Limb (tissue), 2 donors: ENCODE data around the gene DMRT3.

Source experiments
- DNase-seq, 2 donors: peaks; one replicate each; pipeline ENCODE4 v3.0.0-alpha.2; 2016; ENCODE audit errors: extremely low spot score in 2 of 2

Gene DMRT3, protein sequence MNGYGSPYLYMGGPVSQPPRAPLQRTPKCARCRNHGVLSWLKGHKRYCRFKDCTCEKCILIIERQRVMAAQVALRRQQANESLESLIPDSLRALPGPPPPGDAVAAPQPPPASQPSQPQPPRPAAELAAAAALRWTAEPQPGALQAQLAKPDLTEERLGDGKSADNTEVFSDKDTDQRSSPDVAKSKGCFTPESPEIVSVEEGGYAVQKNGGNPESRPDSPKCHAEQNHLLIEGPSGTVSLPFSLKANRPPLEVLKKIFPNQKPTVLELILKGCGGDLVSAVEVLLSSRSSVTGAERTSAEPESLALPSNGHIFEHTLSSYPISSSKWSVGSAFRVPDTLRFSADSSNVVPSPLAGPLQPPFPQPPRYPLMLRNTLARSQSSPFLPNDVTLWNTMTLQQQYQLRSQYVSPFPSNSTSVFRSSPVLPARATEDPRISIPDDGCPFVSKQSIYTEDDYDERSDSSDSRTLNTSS

GRCh38 chr9:976258-976942 is at the start of gene DMRT3:
TSS of gene DMRT3 (plus strand) at chr9:976655. CDS start at chr9:977002, 347 bp downstream.
- DNase-seq, result peak in 1 of 2 donors; percentile 65

- DNase-seq, result no peak
Observed at GRCh38 chr9:926976-927375, 49.5 kb upstream of the DMRT3 start.

- DNase-seq, result no peak
Observed at GRCh38 chr9:928363-929042, 48.0 kb upstream of the DMRT3 start.

- no peak for DNase-seq
Observed at GRCh38 chr9:929719-930118, 46.7 kb upstream of the DMRT3 start.

DNA sequence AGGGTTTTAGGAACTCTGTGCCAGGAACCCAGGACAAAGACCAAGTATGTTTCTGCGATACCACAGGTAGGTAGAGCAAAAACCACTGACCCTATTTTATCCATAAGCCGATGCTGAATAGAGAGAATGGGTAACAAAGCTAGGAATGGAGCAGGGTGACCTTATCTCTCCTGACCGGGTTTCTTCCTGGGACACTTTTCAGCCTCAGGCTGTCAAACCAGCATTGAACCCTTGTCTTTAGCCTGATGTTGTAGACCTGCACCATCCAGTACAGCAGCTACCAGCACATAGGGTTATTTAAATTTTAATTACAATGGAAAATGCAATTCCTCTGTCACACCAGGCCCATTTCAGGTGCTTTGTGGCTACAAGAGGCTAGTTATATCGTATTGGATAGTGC is 43.1 kb upstream of the DMRT3 start:
- DNase-seq, result no peak

DNA sequence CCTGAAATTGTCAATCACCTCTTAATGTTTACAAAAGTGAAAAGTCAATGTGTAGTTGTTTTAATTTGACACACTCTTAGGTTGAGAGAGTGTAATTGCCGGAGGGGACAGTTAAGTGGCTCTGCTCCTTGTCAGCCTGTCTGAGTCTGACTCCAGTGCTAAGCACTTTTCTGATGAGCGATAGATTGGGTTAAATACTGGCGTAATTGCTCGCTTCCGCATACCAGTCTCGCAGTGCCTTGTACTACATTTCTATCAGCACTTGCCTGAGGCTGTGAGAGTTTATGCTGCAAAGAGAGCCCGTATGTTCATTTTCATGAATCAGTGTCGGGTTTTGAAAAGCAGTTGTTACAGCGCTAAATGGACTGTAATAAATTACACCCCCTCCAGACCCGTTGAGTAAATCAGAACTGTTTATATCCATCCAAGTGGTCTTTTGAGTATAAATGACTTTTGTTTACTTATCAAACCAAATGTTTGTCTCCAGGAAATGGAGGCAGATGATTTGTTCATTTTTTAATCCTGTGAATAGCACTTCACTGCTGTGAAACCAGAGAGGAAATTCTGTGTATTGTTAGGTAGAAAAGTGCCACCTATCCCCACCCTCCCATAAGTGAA is 41.0 kb upstream of the DMRT3 start:
- peak; percentile 16 to 39 for DNase-seq

- no peak for DNase-seq
Observed at GRCh38 chr9:942805-943580, 33.5 kb upstream of the DMRT3 start.

DNA sequence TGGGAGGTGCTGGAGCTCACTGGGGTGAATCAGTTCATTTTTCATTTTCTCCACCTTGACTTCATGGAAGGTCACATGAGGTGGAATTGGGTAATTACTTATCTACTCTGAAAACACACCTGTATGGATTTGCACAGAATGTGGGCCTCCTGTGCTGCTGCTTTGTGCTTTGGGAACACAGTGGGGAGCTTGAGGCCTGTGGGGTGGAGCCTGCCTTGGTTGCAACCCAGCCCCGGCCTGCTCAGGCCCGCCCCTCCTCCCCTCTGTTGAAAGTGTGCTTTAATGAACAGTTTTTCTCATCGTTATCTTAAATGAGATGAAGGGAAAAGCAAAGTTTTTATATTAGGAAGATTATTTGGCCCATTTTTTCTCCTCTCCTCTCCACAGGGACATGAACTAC is 28.5 kb upstream of the DMRT3 start:
- no peak for DNase-seq

DNA sequence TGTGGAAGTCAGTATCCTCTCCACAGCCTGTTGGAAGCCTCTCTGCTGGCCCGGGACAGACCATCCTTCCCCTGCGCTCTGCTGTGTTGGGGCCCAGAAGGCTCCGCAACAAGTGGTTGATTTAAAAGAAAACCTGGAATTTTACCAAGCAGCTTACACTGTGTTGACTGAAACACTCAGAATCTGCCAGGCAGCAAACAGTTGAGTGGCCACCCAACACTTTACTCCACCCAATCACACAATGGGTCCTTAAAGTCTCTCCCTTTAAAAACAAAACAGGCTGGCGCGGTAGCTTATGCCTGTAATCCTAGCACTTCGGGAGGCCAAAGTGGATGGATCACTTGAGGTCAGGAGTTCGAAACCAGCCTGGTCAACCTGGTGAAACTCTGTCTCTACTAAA is 28.0 kb upstream of the DMRT3 start:
- DNase-seq, result no peak

- DNase-seq, result no peak
Observed at GRCh38 chr9:950139-950538, 26.3 kb upstream of the DMRT3 start.

DNA sequence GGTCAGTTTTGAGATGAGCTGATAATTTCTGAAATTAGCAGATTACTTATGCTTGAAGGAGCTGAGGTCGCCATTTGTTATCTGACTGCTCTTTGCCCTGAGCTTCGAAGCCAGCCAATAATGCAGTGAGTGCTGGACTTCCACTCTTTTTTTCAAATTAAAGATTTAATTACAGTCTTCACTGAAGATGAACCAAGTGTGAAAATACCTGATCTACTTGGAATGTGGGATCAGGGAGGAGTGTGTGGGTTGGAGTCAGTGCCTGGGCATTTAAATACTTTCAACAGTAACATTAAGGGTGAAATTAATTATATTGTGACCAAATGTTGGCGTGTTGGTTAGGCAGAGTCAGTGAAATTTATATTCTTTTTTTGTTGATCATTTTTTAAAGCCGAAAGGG is 23.9 kb upstream of the DMRT3 start:
- DNase-seq, result no peak

DNA sequence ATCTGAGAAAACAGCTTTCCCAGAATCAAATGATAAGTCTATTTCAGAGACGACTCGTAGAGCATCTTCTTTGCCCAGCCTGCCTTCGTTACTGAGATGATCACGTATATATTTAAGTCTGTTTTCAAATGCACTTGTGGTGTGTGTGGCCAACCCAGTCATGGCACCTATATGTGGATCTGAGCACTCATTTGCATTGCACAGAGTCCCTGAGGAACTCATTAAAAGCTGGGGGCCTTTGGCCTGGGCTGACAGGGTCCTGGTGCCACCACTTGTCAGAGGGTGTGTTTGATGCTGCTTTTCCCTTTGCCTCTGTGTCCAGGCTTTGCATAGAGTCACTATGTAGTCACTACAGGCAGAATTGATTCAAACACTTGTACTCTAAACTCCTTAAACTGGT is 17.4 kb upstream of the DMRT3 start:
- DNase-seq, result no peak

GRCh38 chr9:959914-960313 is 16.5 kb upstream of the DMRT3 start:
- no peak for DNase-seq

DNA sequence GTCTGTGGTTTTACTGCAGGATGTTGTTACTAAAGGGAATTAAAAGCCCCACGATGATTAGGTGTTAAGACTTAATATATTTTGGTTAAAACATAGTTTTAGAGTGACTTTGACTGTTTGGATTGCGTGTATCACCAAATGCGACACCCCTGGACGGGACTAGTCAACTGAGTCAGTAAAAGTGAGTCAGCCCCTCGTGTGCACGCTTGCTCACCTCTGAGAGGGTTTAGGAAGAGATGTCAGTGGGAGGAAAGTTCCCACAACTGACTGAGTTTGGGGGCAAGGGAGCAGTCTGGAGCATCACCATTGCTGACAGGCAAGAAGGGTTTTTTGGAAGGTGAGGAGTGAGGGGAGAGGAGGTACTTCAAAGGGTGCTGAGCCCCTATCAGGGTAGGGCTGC is 14.4 kb upstream of the DMRT3 start:
- DNase-seq, result no peak

GRCh38 chr9:965497-965896 is 11.0 kb upstream of the DMRT3 start:
- no peak for DNase-seq

- no peak for DNase-seq
Observed at GRCh38 chr9:966870-967269, 9.6 kb upstream of the DMRT3 start.

DNA sequence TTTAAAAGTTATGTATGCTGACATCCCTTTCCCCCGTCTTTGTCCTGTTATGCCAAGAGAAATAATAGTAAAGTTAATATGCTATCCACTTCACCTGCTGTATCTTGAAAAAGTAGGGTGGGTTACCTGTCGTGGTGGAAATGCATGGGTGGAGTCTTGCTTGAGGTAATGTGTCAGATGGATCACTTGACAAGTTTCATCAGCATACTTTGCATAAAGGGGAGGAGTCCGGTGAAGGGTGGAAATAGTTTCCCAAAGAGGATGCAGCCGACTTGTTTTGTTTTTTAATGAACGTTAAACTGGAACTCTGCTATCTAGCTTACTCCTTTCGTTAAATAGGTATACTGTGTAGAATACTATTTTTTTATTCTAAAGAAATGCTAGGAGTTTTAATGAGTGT is 9.0 kb upstream of the DMRT3 start:
- no peak for DNase-seq

DNA sequence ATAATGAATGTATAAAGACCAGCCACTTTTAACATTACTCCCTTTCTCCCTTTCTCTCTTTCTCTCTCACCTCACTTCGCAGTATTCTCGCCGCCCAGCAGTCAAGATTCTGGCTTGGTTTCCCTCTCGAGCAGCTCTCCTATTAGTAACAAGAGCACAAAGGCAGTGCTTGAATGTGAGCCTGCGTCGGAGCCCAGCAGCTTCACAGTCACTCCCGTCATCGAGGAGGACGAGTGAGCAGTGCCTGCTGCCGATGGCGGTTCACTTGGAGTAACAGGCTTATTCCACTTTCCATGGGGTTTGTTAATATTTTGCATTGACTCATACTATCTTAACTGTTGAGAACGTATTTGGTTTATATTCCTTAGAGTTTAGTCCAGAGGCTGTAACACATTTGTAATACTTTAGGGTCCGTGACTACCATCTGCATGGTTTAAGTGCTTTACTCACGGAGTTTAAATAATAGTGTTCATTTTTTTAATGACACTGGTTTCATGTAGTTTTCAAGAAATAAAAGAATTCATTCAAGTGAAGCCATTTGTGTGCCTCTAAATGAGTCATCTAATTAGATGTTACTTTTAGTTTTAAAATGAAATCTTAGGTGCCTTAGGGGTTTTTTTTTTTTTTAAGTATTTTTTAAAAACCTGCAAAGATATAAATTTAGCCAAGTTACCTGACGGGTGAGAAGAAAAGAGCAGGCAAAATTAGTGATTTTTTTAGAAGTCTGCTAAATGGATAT is 8.4 kb upstream of the DMRT3 start:
- peak in 1 of 2 donors; percentile 52 for DNase-seq

DNA sequence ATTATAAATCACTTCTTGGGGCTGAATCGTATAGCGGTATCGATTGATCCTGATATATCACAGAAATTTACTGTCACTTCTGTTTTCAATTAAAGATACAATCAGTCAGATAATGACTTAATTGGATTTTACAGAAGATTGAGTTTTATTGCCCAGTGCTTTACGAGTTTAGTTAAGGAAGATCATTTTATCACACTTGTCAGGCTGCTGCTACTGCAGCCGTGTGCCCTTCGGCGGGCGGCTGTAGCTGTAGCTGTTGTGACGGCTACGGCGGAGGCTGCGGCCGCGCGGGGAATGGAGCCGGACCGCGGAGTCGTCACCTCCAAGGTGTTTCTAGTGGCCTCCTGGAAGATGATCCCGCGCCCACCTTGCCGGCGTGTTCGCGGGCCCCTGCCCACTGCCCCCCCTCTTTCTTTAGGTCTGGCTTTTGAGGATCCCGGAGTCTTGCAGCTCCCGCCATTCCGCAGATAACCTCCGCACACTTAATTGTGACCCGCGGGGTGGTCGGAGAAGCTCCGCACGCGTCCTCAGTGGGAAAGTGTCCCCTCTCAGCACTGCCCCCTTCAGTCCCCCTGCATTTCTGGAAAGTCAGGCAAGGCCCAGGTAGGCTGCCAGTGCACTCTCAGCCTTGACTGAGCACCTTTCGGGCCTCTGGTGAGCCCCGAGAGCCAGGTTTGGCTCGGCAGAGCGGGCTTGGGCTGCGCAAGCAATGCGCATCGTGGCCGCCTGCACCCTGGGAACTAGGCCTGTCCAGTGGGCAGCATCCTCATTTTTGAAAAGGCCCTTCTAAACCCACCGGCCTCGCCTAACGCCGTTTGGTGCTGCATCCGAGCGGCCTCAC is 6.9 kb upstream of the DMRT3 start:
- peak in 1 of 2 donors; percentile 51 for DNase-seq
